Myometrial cell (primary cell): Measurements from ENCODE around the gene ENDOD1. TPM values are rescaled to one million over a fixed set of nuclear protein-coding genes. Genes with fewer than 3 reads are reported as not detected.

Experiments
- total RNA-seq: library from RNA; depleted of rRNA; stranded (reverse); fragments of >200 nt; gene quantifications from 2 replicates; pipeline ENCODE4 v1.2.3, GENCODE V29; 2015

The ENDOD1 gene
- 45.8 and 59.9 TPM in 2 replicates for total RNA-seq

GRCh38 chr11:95089620-95090542 is at the start of gene ENDOD1:
Gene ENDOD1, plus strand, starts transcription at chr11:95089846. Its CDS starts 82 bp downstream, at chr11:95089928.

GRCh38 chr11:95049122-95049521 is 40.5 kb upstream of the ENDOD1 start, which contains the start of gene KDM4F:
Gene KDM4F, plus strand, starts transcription at chr11:95049422.

GRCh38 chr11:95066716-95067038 is 23.0 kb upstream of the ENDOD1 start, which contains the start of gene SRSF8:
Gene SRSF8, plus strand, starts transcription at chr11:95066919. Its CDS starts 308 bp downstream, at chr11:95067227.

Other genes starting within 250 kb of the ENDOD1 start
- gene CWC15, start 116.3 kb upstream of the ENDOD1 start, total RNA-seq = 39.7 and 40.4 TPM in 2 replicates
- 0.53 and 0.58 TPM in 2 replicates for gene KDM4D, start 116.1 kb upstream of the ENDOD1 start, total RNA-seq
- gene KDM4E, start 64.6 kb upstream of the ENDOD1 start, total RNA-seq = not detected in 2 replicates
- not detected in 2 replicates for gene KDM4F, start 40.4 kb upstream of the ENDOD1 start, total RNA-seq
- 15.9 and 25.9 TPM in 2 replicates for gene SRSF8, start 22.9 kb upstream of the ENDOD1 start, total RNA-seq
- gene SESN3, start 141.4 kb downstream of the ENDOD1 start, total RNA-seq = 1.9 and 2.6 TPM in 2 replicates